ENCODE results near the gene TCF4. TPM values are rescaled to one million over a fixed set of nuclear protein-coding genes. Genes with fewer than 3 reads are reported as not detected.
"Not testable (repeated sequence)": the region's sequence is repeated elsewhere in the genome, so short reads cannot be mapped to it uniquely, and the experiment has no call there.

The TCF4 gene
- total RNA-seq, 1 donor from 2014 or later = 143 TPM

DNA sequence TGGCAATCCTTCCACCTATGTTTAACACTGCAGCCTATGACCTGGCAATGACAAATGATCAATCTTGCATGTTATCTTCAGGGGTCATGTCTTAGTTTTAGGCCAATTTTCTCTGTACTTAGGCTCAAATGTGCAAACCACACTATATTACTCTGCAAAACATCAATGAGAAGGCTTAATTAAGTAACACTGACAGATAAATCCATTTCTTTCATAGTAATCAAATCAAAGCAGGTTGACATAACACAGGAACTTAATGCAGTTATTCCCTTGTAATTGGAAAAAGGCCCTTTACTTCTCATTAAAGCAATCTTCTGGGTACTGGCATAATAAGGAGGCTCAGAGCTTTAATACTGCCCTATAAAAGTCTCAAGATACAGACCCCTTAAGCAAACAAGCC lies 114.4 kb downstream of the TCF4 start:
- DNase-seq (no peak), ATAC-seq (no peak)
- Histone ChIP-seq H3K27ac (no peak overlapping the region), H3K4me1 (no peaks in the 10 kb centered on the region), H3K4me3 (no peak overlapping the region), H3K36me3 (no peaks in the 10 kb centered on the region), H3K27me3 (no peaks in the 10 kb centered on the region), H3K9me3 (no peaks in the 10 kb centered on the region)
- TF ChIP-seq, protein P1, sequence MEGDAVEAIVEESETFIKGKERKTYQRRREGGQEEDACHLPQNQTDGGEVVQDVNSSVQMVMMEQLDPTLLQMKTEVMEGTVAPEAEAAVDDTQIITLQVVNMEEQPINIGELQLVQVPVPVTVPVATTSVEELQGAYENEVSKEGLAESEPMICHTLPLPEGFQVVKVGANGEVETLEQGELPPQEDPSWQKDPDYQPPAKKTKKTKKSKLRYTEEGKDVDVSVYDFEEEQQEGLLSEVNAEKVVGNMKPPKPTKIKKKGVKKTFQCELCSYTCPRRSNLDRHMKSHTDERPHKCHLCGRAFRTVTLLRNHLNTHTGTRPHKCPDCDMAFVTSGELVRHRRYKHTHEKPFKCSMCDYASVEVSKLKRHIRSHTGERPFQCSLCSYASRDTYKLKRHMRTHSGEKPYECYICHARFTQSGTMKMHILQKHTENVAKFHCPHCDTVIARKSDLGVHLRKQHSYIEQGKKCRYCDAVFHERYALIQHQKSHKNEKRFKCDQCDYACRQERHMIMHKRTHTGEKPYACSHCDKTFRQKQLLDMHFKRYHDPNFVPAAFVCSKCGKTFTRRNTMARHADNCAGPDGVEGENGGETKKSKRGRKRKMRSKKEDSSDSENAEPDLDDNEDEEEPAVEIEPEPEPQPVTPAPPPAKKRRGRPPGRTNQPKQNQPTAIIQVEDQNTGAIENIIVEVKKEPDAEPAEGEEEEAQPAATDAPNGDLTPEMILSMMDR (IDR thresholded peaks at IDR 0.05) = no peak
- intact Hi-C loops (cut with DNase I) = no loop called here

DNA sequence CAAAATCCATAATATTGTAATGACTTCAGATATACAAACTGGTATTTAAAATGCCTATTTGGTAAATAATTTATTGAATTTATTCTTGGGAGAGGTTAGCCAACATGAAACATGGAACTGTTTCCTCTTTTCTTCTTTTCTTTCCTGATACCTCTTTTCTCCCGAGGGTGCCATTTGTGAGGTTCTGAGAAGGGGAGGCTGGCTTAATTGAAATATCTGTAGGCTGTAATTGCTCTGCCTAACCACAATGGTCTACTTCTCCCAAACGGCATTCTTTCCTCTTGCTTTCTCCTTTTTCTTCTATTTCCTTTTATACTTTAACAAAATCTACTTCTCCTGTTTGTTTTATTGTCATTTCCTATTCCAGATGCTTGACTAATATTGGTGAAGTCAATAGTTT lies 114.9 kb downstream of the TCF4 start:
- no peaks in the 10 kb centered on the region for H3K4me1 ChIP-seq
- no peaks in the 10 kb centered on the region for H3K36me3 ChIP-seq
- no peak overlapping the region for H3K4me3 ChIP-seq
- H3K27ac ChIP-seq = no peak overlapping the region
- TF ChIP-seq, protein P1 (IDR thresholded peaks at IDR 0.05) = no peak
- intact Hi-C loops (cut with DNase I) = no loop called here
- H3K27me3 ChIP-seq = no peaks in the 10 kb centered on the region
- no peaks in the 10 kb centered on the region for H3K9me3 ChIP-seq
- ATAC-seq (no peak), DNase-seq (no peak)

DNA sequence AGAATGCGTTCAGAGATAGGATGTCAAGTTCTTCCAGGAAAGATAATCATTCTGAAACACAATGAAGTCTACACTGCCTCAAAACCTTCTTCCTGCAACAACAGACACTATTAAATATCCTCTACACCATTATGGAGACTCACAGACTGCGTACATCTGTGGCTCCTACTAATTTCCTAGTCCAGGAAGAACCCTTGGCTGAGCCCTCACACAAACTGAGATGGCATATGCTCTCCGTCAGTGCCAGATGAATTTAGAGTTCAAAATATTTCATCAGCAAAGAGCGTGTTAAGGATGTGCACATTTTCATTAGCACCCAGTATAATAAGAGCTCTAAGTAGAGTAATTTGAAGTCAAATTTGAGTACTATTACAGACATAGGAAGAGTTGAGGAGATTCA lies 117.2 kb downstream of the TCF4 start:
- ATAC-seq (no peak), DNase-seq (no peak)
- H3K4me1 ChIP-seq = no peaks in the 10 kb centered on the region
- no peak overlapping the region for H3K4me3 ChIP-seq
- TF ChIP-seq, protein P1 (IDR thresholded peaks at IDR 0.05) = no peak
- no peak overlapping the region for H3K27ac ChIP-seq
- H3K9me3 ChIP-seq = no peaks in the 10 kb centered on the region
- intact Hi-C loops (cut with DNase I) = no loop called here
- H3K36me3 ChIP-seq = no peaks in the 10 kb centered on the region
- H3K27me3 ChIP-seq = no peaks in the 10 kb centered on the region

DNA sequence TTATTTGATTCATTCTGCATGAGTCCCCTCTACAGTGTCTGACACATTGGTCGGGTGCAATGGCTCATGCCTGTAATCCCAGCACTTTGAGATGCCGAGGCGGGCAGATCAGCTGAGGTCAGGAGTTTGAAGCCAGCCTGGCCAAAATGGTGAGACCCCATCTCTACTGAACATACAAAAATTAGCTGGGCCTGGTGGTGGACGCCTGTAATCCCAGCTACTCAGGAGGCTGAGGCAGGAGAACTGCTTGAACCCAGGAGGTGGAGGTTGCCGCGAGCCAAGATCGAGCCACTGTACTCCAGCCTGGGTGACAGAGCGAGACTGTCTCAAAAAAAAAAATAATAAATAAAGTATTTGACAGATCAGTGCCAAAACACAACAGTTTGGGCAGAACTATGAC lies 118.9 kb downstream of the TCF4 start:
- ATAC-seq, DNase-seq: not testable (repeated sequence)

DNA sequence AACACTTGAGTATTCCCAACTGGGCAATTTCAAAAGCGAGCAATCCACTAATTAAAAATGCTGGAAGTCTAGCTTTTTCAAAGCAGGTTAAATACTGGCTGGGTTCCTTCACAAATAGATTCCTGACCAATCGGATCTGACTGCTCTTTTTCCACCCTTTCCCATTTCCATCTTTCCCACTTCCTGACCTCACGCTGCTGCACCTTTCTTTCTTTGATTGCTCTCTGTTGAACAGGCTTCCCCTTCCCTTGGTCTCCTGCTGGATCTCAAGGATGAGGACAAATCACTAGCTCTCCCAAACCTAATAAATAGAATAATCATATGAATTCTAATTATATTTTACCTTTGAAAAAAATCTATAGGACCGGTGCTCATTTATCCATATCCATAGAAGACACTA lies 121.2 kb downstream of the TCF4 start:
- no peaks in the 10 kb centered on the region for H3K36me3 ChIP-seq
- intact Hi-C loops (cut with DNase I) = no loop called here
- no peaks in the 10 kb centered on the region for H3K9me3 ChIP-seq
- H3K4me3 ChIP-seq = no peak overlapping the region
- no peak for DNase-seq
- TF ChIP-seq, protein P1 (IDR thresholded peaks at IDR 0.05) = no peak
- ATAC-seq = no peak
- H3K27ac ChIP-seq = no peak overlapping the region
- H3K4me1 ChIP-seq = no peaks in the 10 kb centered on the region
- no peaks in the 10 kb centered on the region for H3K27me3 ChIP-seq

More for the DNA sequence above, 118.9 kb downstream of the TCF4 start:
- intact Hi-C loops (cut with DNase I); H3K4me3 ChIP-seq; H3K9me3 ChIP-seq; H3K4me1 ChIP-seq; H3K27me3 ChIP-seq; H3K27ac ChIP-seq; H3K36me3 ChIP-seq: not testable (repeated sequence)

DNA sequence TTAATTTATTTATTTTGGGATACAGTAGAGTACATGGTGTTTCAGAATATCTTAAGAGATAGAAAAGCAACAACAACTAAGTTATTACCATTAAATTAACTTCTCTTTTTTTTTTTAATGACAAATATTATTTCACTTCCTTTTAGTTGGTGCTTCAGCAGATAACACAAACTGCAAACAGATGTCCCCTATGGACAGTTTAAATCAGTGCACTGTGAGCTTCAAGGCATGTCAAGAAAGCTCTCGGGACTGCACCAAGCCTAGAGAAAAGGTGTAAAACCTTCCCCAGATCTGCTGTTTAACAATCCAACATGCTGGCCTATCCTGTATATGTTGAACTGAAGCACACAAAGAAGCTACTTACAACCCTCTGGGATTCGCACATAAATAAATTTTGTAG lies 122.7 kb downstream of the TCF4 start:
- Histone ChIP-seq H3K36me3 (no peaks in the 10 kb centered on the region), H3K27me3 (no peaks in the 10 kb centered on the region), H3K4me3 (no peak overlapping the region), H3K27ac (no peak overlapping the region), H3K9me3 (no peaks in the 10 kb centered on the region), H3K4me1 (no peaks in the 10 kb centered on the region)
- DNase-seq (no peak), ATAC-seq (no peak)
- TF ChIP-seq, protein P1 (IDR thresholded peaks at IDR 0.05) = no peak
- intact Hi-C loops (cut with DNase I) = no loop called here
